GM18868 (cell line): ENCODE results near the gene HPS5.

Experiments used
- ATAC-seq: cut with Tn5 transposase; IDR thresholded peaks from one replicate; pipeline ENCODE4 v1.9.1; 2021; ENCODE audit warnings: mild to moderate bottlenecking, moderate library complexity; ENCODE audit not compliant: unreplicated experiment

Gene HPS5

GRCh38 chr11:18243783-18244362 lies 78.1 kb downstream of the HPS5 start:
- ATAC-seq: no peak

- ATAC-seq: no peak
Measured at GRCh38 chr11:18239655-18240054, 82.3 kb downstream of the HPS5 start.

- no peak for ATAC-seq
Measured at GRCh38 chr11:18236664-18237356, 85.1 kb downstream of the HPS5 start, which contains the start of gene SAA4. Gene SAA4, minus strand, starts transcription at chr11:18236802. Its CDS starts 876 bp downstream, at chr11:18235926.

GRCh38 chr11:18235394-18236334 lies 86.3 kb downstream of the HPS5 start:
- no peak for ATAC-seq

- no peak for ATAC-seq
Measured at GRCh38 chr11:18233912-18234311, 88.0 kb downstream of the HPS5 start.

- ATAC-seq: no peak
Measured at GRCh38 chr11:18230859-18231258, 91.1 kb downstream of the HPS5 start.

GRCh38 chr11:18229501-18229900 lies 92.4 kb downstream of the HPS5 start:
- peak; percentile 93 for ATAC-seq
